Measurements from ENCODE around the gene E2F3.

The E2F3 gene

DNA sequence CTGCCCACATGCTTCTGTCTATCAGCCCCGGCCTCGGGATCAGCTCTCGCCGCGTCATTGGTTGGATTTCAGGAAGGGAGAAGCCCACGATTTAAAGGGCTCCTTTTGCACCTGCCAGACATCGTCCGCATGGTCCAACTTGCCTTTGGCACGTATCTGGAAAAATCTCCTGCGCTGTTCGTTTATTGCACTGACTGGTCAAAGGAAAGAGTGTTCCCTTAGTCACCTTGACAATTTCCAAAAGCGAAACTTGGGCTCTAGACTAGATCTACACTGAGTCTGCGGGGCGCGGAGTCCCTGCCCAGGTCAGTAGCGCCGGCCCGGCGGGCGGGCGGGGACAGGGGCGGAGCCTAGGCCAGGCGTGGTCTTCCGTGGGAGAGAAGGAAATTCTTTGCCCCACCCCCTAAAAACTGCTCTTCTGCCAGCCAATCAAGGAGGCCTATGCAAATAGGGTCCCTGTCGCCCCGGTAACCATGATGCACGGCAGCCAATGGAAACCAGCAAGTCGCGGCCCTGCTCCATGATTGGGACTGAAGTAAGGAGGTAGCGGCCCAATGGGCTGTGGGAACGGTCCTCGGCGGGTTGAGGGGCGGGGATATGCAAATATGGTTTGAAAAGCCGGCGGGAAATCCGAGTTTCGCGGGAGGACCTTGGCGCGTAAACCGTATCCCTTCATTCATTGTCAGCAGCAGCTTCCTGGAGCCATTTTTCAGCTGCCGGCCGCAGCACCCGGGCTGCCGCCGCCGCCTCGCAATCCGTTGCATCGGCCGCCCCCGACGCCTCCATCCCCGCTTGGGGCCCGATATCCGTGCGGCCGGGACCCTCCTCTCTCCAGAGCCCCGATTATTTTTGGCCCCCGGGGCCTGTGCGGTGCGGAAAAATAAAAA, at the start of gene E2F3:
TSS of gene E2F3 (plus strand) at position 675 of the 887 bp plus-strand sequence. CDS start 354 bp downstream, outside the sequence.
- peak; percentile 99 for DNase-seq

- DNase-seq = no peak
Measured at GRCh38 chr6:20352346-20352745, 49.3 kb upstream of the E2F3 start.

- no peak for DNase-seq
Measured at GRCh38 chr6:20353134-20353533, 48.5 kb upstream of the E2F3 start.

- no peak for DNase-seq
Measured at GRCh38 chr6:20354366-20354765, 47.3 kb upstream of the E2F3 start.

- no peak for DNase-seq
Measured at GRCh38 chr6:20360471-20361119, 41.1 kb upstream of the E2F3 start.

DNA sequence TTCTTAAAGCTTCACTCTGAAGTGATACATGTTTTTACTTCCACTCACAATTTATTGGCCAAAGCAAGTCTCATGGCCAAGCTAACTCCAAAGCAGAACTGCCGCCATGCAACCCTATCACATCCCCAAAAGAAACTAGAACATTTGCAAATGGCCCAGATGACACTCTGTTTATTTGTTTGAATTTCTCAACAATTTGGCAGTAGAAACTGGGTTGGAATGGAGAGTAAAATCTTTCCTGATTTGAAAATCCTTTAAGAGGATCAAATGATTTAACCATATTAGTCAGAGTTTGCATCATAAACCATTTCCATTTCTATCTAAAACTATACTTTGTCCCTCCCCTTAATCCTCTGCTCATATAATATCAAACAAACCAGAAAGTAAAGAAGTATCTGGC, 39.1 kb upstream of the E2F3 start:
- DNase-seq = no peak

- no peak for DNase-seq
Measured at GRCh38 chr6:20364327-20364726, 37.4 kb upstream of the E2F3 start.

GRCh38 chr6:20365456-20365855, 36.2 kb upstream of the E2F3 start:
- DNase-seq = no peak

GRCh38 chr6:20366082-20366830, 35.4 kb upstream of the E2F3 start:
- DNase-seq = no peak

DNA sequence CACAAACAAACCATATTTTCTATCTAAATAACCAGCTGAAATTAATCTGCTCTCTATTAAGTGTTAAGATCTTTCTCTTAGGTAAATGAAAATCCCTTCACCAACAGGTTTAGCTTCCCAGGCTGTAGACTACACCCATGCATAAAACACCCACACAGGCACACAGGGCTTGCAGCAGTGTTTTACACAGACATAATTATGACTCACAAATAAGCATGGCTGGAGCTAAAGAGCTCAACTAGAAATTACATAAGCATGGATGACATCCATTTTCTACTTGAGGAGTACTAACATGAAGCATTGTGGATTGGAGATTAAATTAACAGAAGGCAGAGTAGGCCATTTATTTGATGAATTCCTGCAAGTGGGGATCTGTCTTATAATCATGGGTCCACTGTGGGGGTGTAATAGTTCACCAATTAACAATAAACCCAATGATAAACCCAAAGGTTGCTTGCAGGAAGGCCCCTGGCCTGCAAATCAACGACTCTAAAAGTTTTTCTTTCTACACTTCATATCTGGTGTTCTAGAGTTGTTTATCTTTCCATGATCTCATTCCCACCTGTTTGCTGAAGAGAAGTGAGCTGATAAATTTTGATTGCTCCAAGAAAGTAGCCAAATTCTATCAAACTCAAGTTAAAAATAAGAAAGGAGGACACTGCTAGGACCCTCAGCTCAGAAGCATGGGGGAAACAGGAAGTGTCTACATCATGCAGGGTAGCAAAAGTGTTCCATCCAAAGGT, 33.8 kb upstream of the E2F3 start:
- no peak for DNase-seq

- no peak for DNase-seq
Measured at GRCh38 chr6:20370393-20370792, 31.3 kb upstream of the E2F3 start.

GRCh38 chr6:20370801-20371200, 30.9 kb upstream of the E2F3 start:
- DNase-seq = no peak

GRCh38 chr6:20375436-20375835, 26.2 kb upstream of the E2F3 start:
- no peak for DNase-seq

DNA sequence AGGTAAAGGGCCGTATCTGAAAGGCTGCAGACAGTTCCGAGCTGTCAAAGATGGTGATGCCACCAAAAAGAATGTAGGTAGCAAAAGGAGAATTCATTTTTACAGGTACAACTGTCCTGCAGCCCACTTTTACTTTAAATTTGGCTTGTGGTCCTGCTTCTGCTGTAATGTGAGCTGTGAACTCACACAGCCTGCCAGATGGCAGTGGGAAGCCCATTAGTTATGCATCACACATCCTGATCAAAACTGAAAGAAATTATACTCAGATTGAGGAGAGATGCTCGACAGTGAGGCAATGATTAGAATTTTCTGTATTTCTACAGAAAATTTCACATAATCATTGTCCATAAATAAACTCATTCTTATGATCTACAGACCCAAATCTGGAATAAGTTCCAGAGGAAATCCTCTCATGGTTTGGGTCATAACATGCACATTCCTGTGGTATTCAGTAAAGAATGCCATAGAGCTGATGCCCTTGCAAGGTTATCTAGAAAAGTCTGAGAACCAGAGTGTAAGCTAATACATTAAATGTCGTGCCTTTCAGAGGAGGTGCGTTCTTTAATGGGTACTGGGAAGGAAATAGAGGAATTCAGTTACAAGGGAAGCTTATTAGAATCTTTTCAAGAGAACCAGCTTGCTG, 23.9 kb upstream of the E2F3 start:
- DNase-seq = no peak

DNA sequence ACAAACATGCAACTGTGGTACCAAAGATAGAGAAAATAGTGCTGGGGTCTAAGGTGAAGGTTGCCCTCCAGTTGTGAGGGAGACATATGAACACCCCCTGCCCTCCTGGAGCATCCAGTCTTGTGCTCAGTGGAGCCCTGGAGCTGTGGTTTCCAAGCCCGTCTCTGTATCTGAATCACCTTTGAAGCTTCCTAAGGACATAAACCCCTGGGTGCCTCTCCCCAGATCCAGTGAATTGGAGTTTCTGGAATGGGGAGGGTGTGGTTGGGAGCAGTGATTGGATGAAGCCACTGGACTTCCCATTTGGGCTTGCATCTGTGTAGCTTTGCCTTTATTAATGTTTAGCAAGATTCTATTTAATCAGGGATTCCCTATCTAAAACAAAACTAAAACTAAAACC, 22.4 kb upstream of the E2F3 start:
- DNase-seq = no peak

DNA sequence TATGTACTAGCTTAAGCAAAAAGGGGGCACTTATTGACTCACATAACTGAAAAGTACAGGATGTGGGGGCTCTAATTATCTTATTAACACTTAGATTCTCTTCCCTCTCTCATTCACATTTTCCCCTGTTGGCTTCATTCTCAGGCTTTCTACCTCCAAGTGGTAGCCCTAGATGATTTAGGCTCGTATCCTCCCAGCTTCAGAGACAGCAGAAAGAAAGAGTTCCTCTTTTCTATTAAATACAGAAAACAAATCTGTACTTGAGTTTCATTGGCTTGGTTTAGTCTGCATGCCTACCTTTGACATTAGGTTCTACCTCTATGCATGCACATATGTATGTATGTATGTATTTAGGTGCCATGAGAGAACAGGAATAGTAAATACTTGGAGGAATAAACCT, 15.5 kb upstream of the E2F3 start:
- DNase-seq = no peak

DNA sequence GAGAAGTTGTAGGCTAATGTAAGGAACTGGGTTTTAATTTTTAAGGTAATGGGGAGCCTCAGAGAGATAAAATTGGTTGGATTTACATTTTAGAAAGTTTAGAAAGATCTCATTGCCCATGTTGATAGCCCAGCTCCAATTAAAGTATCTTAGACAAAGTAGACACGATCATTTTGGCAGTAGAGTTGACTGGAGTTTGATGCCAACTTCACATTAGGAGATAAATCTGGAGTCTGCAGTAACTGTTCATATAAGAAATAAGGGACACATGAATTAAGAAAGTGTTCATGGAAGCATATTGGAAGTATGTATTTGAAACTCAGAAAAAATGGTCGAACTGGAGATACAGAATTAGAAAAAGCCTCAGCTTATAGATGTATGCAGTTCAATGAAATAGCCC, 12.6 kb upstream of the E2F3 start:
- no peak for DNase-seq

DNA sequence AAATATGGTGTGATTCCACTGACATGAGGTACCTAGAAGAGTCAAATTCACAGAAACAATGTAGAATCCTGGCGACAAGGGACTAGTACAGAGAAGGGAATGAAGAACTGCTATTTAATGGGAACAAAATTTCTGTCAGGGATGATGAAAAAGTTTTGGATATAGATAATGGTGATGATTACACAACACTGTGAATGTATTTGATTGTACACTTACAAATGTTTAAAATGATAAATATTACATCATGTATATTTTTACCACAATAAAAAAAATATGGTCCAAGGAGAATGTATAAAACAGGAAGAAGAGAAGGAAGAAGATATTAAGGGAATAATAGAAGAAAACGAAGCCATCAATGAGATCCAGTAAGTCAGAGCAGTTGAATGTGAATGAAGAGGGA, 8.4 kb upstream of the E2F3 start:
- DNase-seq = no peak

- no peak for DNase-seq
Measured at GRCh38 chr6:20399518-20399917, 2.2 kb upstream of the E2F3 start.

DNA sequence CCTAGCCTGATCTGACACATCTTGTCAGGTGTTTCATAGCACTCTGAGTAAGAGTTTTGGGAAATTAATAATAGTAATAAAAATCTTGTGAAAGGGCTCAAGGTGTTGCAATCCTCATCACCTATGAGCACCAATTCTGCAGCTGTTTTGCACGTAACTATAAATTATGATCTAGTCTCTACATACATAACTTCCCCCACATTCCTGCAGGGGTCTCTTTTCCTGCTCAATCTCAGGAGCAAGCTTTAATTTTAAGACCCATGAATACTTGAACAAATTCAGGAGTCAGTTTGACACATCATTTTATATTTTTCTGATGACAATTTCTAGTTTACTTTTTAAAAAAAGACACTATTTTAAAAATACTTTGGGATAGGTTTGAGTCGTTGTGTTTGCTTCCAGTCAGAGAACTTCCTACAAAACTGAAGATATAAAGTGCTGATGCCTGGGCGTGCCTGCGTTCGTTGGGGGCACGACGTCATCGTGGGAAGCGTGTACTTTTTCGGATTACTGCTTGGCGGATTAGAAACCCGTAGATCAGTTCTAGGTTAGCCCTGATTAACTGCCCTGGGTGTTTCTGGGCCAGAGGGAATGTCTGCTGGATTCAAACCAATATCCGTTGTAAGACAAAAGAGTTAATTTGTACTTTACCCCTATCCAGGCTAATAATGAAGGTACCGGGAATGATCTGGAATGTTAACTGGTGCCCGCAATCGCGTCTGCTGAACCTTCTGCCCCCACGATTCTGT, 1.0 kb upstream of the E2F3 start:
- no peak for DNase-seq

DNA sequence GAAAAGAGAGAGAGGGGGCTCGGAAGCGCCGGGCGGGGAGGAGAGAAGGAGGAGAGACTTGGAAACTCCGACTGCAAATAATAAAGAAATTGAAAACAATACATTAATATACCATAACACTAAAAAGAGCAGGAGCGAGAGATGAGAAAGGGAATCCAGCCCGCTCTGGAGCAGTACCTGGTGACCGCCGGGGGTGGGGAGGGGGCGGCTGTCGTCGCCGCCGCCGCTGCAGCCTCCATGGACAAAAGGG, 338 bp downstream of the E2F3 start:
- no peak for DNase-seq

All from NCI-H774 (cell line).